Activated CD4-positive, alpha-beta T cell treated with anti-CD3 and anti-CD28 coated beads, Interleukin-2, amount 10 ng/mL, durations not matched to agents 7 days and 5 days (primary cell): ENCODE results near the gene SELENOW. TPM values are rescaled to one million over a fixed set of nuclear protein-coding genes. Genes with fewer than 3 reads are reported as not detected.
"Not testable (repeated sequence)": the region's sequence is repeated elsewhere in the genome, so short reads cannot be mapped to it uniquely, and the experiment has no call there.

Experiments used
- CTCF ChIA-PET: fragments of 350-600 bp; sonication (Branson Sonifier 250); formaldehyde crosslinking; loops from one replicate; lab custom pipeline; 2021; ENCODE audit warnings: antibody characterized with exemption; lab: Charles Lee
- POLR2A ChIA-PET: fragments of 350-600 bp; sonication (Branson Sonifier 250); formaldehyde crosslinking; loops from one replicate; lab custom pipeline; 2021; ENCODE audit warnings: antibody characterized with exemption; lab: Charles Lee
- DNase-seq: peaks from one replicate; pipeline ENCODE4 v3.0.0-alpha.2; 2020
- H3K27ac Mint-ChIP-seq: one replicate; pipeline ENCODE4 v1.8.0; 2021; ENCODE audit warnings: mild to moderate bottlenecking, moderate library complexity, mixed read lengths
- H3K27me3 Mint-ChIP-seq: one replicate; pipeline ENCODE4 v1.8.0; 2021; ENCODE audit warnings: mixed read lengths
- H3K36me3 Mint-ChIP-seq: one replicate; pipeline ENCODE4 v1.8.0; 2021; ENCODE audit warnings: low read depth, mixed read lengths
- H3K4me1 Mint-ChIP-seq: one replicate; pipeline ENCODE4 v1.8.0; 2021; ENCODE audit warnings: mixed read lengths
- H3K4me3 Mint-ChIP-seq: one replicate; pipeline ENCODE4 v1.8.0; 2021; ENCODE audit warnings: mild to moderate bottlenecking, moderate library complexity, mixed read lengths
- H3K9me3 Mint-ChIP-seq: one replicate; pipeline ENCODE4 v1.8.0; 2021; ENCODE audit warnings: mixed read lengths
- total RNA-seq, 2 experiments: library from RNA; stranded (reverse); gene quantifications; one replicate each; pipeline ENCODE4 v1.2.3, GENCODE V29; 2021

SELENOW gene
- total RNA-seq, 2 experiments from 2014 or later = 118 to 125 TPM

DNA sequence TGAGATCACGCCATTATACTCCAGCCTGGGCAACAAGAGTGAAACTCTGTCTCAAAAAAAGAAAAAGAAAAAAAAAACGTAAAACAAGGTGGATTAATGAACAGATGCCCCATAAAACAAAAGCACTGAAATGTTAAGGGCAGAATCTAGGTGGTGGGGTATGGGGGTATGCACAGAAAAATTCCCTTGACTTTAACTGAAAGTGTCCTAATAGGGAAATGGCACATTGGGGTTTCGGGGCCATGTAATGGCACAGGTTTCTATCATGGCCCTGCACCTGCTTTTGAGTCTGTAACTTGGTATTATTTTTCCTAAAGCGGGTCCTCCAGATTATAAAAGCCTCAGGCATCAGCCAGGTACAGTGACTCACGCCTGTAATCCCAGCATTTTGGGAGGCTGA lies 16.9 kb upstream of the SELENOW start:
- Mint-ChIP-seq H3K4me3 (no peak overlapping the region), H3K9me3 (no peaks in the 10 kb centered on the region), H3K4me1 (peaks cover 4% of the 10 kb centered on the region), H3K27me3 (no peaks in the 10 kb centered on the region), H3K27ac (peak overlapping the region; percentile 27), H3K36me3 (peaks cover 24% of the 10 kb centered on the region)
- POLR2A ChIA-PET = no interaction called here
- CTCF ChIA-PET = interaction anchor here (1.2 kb wide), 1 partner anchor 15 kb away, joined by 3 read pairs; no protein-coding TSS in a partner anchor
- no peak for DNase-seq

DNA sequence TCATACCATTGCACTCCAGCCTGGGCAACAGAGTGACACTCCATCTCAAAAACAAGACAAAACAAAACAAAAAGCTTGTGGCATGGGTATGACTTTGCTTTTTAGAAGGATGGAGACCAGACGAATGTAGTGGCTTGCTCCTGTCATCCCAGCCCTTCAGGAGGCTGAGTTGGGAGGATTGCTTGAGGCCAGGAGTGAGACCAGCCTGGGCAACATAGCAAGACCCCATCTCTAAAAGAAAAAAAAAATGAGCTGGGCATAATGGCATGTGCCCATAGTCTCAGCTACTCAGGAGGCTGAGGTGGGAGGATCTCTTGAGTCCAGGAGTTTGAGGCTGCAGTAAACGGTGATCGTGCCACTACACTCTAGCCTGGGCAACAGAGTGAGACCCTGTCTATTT lies 16.4 kb upstream of the SELENOW start:
- POLR2A ChIA-PET = no interaction called here
- CTCF ChIA-PET = no interaction called here
- Mint-ChIP-seq H3K36me3 (peaks cover 19% of the 10 kb centered on the region), H3K27me3 (no peaks in the 10 kb centered on the region), H3K4me3 (no peak overlapping the region), H3K4me1 (peaks cover 4% of the 10 kb centered on the region), H3K27ac (no peak overlapping the region), H3K9me3 (no peaks in the 10 kb centered on the region)
- DNase-seq = no peak

DNA sequence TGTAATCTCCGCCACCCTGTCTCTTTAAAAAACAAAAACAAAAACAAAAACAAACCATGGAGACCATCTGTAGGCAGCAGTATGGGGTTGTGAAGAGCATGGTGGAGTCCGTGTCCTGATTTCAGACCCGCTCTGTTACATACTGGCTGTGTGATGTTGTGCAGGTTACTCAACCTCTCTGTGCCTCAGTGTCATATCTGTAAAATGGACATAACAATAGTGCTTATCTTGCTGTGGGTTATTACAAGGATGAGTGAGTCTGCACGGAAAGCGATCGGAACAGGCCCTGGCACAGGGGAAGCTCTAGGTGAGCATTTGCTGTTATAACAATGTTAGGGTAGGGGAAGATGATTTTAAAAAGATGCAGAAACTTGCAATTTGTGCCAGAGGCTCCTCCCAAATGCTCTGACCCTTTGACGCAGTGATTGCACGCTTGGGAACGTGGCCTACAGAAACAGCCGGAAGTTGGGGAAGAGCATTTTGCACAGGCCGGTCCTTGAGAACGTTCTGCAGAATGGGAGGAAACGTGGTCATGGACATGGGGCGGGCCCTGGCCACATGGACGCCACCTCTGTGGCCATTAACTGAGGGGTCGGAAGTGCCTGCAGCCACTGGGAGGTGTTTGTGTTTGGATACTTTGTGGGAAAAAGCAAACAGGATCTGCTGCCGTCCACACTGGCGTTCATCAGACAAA lies 15.7 kb upstream of the SELENOW start:
- no peaks in the 10 kb centered on the region for H3K9me3 Mint-ChIP-seq
- peaks cover 14% of the 10 kb centered on the region for H3K36me3 Mint-ChIP-seq
- H3K4me3 Mint-ChIP-seq = no peak overlapping the region
- CTCF ChIA-PET = interaction anchor here (0.6 kb wide), 1 partner anchor 75 kb away, joined by 3 read pairs; no protein-coding TSS in a partner anchor
- peaks cover 4% of the 10 kb centered on the region for H3K4me1 Mint-ChIP-seq
- POLR2A ChIA-PET = no interaction called here
- no peak for DNase-seq
- H3K27ac Mint-ChIP-seq = no peak overlapping the region
- no peaks in the 10 kb centered on the region for H3K27me3 Mint-ChIP-seq

DNA sequence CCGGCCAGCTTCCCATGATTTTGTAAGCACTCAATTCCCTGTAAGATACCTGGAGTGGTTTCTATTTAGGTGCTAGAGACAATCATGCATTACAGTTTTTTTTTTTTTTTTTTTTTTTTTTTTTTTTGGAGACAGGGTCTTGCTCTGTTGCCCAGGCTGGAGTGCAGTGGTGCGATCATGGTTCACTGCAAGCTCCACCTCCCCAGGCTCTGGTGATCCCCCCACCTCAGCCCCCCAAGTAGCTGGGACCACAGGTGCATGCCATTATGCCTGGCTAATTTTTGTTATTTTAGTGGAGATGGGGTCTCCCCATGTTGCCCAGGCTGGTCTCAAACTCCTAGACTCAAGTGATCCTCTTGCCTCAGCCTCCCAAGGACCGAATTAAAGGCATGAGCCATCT lies 13.8 kb upstream of the SELENOW start:
- DNase-seq, H3K4me3 Mint-ChIP-seq, POLR2A ChIA-PET, H3K9me3 Mint-ChIP-seq, H3K27me3 Mint-ChIP-seq, H3K27ac Mint-ChIP-seq, H3K36me3 Mint-ChIP-seq, H3K4me1 Mint-ChIP-seq: not testable (repeated sequence)
- CTCF ChIA-PET = interaction anchor here (0.5 to 1.8 kb wide), 3 partner anchors 8 to 51 kb away, joined by 3 to 5 read pairs (median 3); partner anchors contain the start of gene NOP53

DNA sequence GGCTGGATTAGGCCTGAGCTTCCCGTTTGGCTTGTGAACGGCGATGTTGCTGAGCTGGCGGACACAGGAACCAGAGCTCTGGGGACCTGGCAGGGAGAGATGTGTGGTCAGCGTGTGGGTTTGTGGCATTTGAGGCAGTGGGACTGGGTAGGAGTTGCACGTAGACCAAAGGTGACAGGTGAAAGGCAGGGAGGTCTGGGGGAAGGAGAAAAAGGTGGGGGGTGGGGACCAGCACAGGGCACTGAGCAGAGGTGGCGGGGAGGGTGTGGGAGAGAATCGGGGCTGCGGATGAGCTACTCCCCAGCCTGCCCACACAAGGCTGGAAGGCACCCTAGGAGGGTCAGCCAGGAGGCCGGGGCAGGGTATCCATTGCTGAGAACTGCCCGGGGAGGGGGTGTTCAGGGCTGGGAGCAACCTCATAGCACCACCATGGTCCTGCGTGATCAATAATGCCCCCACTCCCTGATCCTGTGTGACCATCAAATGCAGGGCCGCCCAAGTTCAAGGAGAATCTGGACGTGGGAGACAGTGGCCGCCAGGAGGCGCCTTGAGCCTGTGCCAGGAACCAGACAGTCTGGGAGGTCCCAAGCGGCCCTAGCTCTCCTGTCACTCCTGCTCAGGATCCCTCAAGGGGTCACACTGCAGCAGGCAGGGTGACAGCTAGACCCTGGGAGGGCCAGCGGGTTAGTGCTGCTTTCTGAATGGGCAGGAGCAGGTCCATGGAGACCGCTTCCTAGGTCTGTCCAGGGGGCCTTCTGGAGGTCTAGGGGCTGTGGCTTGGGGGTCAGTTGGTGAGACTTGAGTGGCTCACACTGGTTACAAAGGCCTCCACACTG lies 12.8 kb upstream of the SELENOW start:
- Mint-ChIP-seq H3K4me1 (peaks cover 12% of the 10 kb centered on the region), H3K4me3 (no peak overlapping the region), H3K27me3 (peaks cover 4% of the 10 kb centered on the region), H3K36me3 (no peaks in the 10 kb centered on the region), H3K27ac (no peak overlapping the region), H3K9me3 (no peaks in the 10 kb centered on the region)
- CTCF ChIA-PET = interaction anchor here (0.6 to 1.8 kb wide), 4 partner anchors 9 to 426 kb away, joined by 3 to 5 read pairs (median 4); partner anchors contain the start of gene NOP53
- DNase-seq = peak; percentile 54
- POLR2A ChIA-PET = no interaction called here

DNA sequence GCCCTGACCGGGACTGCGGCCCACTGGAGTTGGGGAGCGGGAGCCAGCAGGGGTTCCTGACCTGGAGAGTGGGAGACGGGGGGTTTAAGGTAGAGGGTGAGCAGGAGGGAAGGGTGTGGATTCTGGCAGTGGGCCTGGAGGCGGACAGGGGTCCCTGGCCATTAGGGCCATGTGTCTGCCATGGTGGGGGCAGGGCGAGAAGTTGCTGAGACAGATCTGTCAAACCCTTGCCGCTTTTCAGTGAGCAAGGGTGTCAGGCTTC lies 12.2 kb upstream of the SELENOW start:
- CTCF ChIA-PET = interaction anchor here (0.6 to 1.8 kb wide), 2 partner anchors 9 to 47 kb away, joined by 4 to 5 read pairs; no protein-coding TSS in a partner anchor
- Mint-ChIP-seq H3K27ac (no peak overlapping the region), H3K36me3 (no peaks in the 10 kb centered on the region), H3K4me3 (no peak overlapping the region), H3K27me3 (peaks cover 4% of the 10 kb centered on the region), H3K4me1 (peaks cover 12% of the 10 kb centered on the region), H3K9me3 (no peaks in the 10 kb centered on the region)
- POLR2A ChIA-PET = no interaction called here
- DNase-seq = no peak

DNA sequence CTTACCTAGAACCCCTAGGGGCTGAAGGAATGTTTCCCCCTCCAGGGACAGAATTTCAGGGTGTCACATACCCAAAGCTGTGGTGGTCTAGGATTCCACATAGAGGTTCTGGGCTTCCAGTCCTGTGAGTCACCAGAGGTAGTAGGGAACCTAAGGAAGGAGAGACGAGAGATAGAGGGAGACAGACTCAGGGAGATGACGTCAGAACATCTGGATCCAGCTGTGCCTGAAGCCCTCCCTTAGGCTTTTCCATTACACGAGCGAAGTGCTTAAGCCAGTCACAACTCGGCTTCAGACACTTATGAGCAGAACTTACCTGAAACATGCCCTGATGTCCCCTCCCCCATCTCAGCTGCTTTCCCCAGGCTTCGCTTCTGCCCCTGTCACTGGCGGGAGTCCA lies 11.8 kb upstream of the SELENOW start:
- Mint-ChIP-seq H3K27ac (no peak overlapping the region), H3K4me1 (peaks cover 12% of the 10 kb centered on the region), H3K36me3 (no peaks in the 10 kb centered on the region), H3K4me3 (no peak overlapping the region), H3K9me3 (no peaks in the 10 kb centered on the region), H3K27me3 (peaks cover 6% of the 10 kb centered on the region)
- no peak for DNase-seq
- ChIA-PET POLR2A (no interaction called here), CTCF (interaction anchor here (0.9 kb wide), 1 partner anchor 330 kb away, joined by 3 read pairs; no protein-coding TSS in a partner anchor)

DNA sequence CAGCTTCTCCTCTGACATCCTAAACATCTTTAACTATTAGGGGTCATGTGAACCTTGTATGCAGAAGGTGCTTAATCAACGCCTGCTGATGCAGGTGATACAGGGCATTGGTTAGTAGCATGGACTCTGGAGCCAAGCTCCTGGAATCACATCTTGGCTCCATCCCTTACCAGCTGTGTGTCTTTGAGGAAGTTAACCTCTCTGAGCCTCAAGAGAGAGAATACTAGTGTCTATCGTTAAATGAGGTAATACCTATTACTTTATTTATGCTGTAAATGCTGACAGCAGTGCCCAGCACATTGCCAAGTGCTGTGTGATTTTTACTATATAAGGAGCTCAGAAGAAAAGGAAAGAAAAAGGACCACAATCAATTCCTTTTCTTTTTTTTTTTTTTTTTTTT lies 11.2 kb upstream of the SELENOW start:
- Mint-ChIP-seq H3K4me3 (no peak overlapping the region), H3K36me3 (no peaks in the 10 kb centered on the region), H3K27ac (no peak overlapping the region), H3K27me3 (peaks cover 6% of the 10 kb centered on the region), H3K4me1 (peaks cover 12% of the 10 kb centered on the region), H3K9me3 (no peaks in the 10 kb centered on the region)
- CTCF ChIA-PET = interaction anchor here (0.9 to 1.1 kb wide), 2 partner anchors 11 to 331 kb away, joined by 3 to 4 read pairs; partner anchors contain the start of gene SELENOW
- POLR2A ChIA-PET = no interaction called here
- no peak for DNase-seq

DNA sequence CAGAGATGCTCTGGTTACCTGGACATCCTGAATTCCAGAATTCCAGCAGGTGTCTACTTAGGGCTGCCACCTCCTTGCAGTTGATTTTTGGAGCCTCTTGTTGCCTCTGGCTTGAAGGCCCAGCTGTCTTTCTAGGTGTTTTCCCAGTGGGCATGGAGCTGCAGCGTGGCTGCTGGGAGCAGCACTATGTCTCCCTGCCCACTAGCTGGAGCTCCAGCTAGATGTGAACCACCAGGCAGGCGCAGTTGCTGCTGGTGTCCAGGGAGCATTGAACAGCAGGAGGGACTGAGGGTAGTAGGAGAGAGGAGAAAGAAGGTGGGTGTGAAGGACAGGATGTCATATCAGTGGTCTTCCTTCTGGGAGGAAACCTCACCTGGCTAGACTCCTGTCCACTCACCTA lies 9.9 kb upstream of the SELENOW start:
- no peaks in the 10 kb centered on the region for H3K36me3 Mint-ChIP-seq
- H3K4me1 Mint-ChIP-seq = peaks cover 12% of the 10 kb centered on the region
- H3K27ac Mint-ChIP-seq = no peak overlapping the region
- peaks cover 6% of the 10 kb centered on the region for H3K27me3 Mint-ChIP-seq
- POLR2A ChIA-PET = no interaction called here
- H3K4me3 Mint-ChIP-seq = no peak overlapping the region
- H3K9me3 Mint-ChIP-seq = no peaks in the 10 kb centered on the region
- CTCF ChIA-PET = interaction anchor here (1.1 kb wide), 1 partner anchor 9 kb away, joined by 4 read pairs; the partner anchor contains the start of gene SELENOW
- DNase-seq = no peak

DNA sequence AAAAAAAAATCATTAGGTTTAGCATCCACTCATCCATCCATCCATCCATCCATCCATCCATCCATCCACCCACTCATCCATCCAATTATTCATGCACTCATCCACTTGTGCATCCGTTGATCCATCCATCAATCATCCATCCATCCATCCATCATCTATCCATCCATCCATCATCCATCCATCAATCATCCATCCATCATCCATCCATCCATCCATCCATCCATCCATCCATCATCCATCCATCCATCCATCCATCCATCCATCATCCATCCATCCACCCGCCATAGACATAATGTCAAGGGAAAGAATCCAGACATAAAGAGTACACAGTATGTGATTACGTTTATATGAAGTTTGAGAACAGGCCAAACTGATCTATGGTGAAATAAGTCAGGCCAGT lies 9.0 kb upstream of the SELENOW start:
- H3K27ac Mint-ChIP-seq = no peak overlapping the region
- no peaks in the 10 kb centered on the region for H3K9me3 Mint-ChIP-seq
- ChIA-PET POLR2A (no interaction called here), CTCF (no interaction called here)
- H3K4me1 Mint-ChIP-seq = peaks cover 12% of the 10 kb centered on the region
- peaks cover 6% of the 10 kb centered on the region for H3K27me3 Mint-ChIP-seq
- DNase-seq = no peak
- no peak overlapping the region for H3K4me3 Mint-ChIP-seq
- no peaks in the 10 kb centered on the region for H3K36me3 Mint-ChIP-seq

DNA sequence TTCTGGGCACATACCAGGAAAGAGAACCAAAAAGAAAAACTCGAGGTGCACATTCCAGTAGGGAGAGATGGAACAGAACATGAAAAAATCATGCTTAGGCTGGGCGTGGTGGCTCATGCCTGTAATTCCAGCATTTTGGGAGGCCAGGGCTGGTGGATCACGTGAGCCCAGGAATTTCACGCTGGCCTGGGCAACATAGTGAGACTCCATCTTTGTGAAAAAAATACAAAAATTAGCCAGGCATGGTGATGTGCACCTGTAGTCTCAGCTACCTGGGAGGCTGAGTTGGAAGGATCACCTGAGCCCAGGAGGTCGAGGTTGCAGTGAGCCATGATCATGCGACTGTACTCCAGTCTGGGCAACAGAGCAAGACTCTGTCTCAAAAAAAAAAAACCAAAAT lies 7.2 kb upstream of the SELENOW start:
- DNase-seq, H3K4me3 Mint-ChIP-seq, CTCF ChIA-PET, H3K27ac Mint-ChIP-seq, POLR2A ChIA-PET, H3K36me3 Mint-ChIP-seq, H3K9me3 Mint-ChIP-seq, H3K27me3 Mint-ChIP-seq, H3K4me1 Mint-ChIP-seq: not testable (repeated sequence)

DNA sequence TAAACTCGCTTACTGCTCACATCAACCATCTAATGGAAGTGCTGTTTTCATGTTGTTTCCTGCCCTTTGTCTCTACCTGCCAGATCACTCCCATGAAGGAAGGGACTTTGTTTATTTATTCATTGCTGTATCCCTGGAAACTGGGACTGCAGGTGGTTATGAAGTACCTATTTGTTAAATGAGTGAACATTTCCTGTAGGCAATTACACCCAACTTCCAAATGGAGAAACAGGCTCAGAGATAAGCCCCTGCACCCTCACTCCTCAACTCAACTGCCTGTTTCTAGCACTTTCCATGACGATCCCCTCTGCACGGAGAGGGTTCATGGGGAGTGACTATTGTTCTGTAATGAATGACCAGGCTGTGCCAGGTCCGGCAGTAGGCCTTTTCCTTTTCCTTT lies 1.9 kb upstream of the SELENOW start:
- peak overlapping the region; percentile 0 for H3K27ac Mint-ChIP-seq
- peak overlapping the region; percentile 30 for H3K4me3 Mint-ChIP-seq
- DNase-seq = no peak
- H3K9me3 Mint-ChIP-seq = no peaks in the 10 kb centered on the region
- peaks cover 31% of the 10 kb centered on the region for H3K4me1 Mint-ChIP-seq
- peaks cover 11% of the 10 kb centered on the region for H3K36me3 Mint-ChIP-seq
- ChIA-PET POLR2A (no interaction called here), CTCF (interaction anchor here (0.7 to 1.1 kb wide), 3 partner anchors 11 to 1061 kb away, joined by 3 read pairs; no protein-coding TSS in a partner anchor)
- peaks cover under 1% of the 10 kb centered on the region for H3K27me3 Mint-ChIP-seq
